ENCODE data around the gene IDH2. TPM values are rescaled to one million over a fixed set of nuclear protein-coding genes. Genes with fewer than 3 reads are reported as not detected.

Gene IDH2
- total RNA-seq, 1 experiment from 2014 or later, result 94.1 TPM

- ATAC-seq, result no peak
- H3K9me2 ChIP-seq (replicated peaks; ENCODE audit: low read length), result no peaks in the 10 kb centered on the region
These were observed 59.9 kb downstream of the IDH2 start for GRCh38 chr15:90042356-90042755.

GRCh38 chr15:90040618-90041017 is 61.6 kb downstream of the IDH2 start:
- H3K36me3 ChIP-seq (ENCODE audit: low read depth, low read length), result no peaks in the 10 kb centered on the region
- no peak overlapping the region for H3K27ac ChIP-seq (ENCODE audit: low read length)
- H3K9me2 ChIP-seq (replicated peaks; ENCODE audit: low read length), result no peaks in the 10 kb centered on the region
- H3K9me3 ChIP-seq (ENCODE audit: low read length), result no peaks in the 10 kb centered on the region
- ATAC-seq, result no peak
- H3K79me2 ChIP-seq (ENCODE audit: low read length), result 0 out of 2 replicates have a peak, but pooled peaks cover 5% of the 10 kb centered on the region
- no peaks in the 10 kb centered on the region for H3F3A ChIP-seq (ENCODE audit: low read length, unreplicated experiment)
- no peak for DNase-seq
- no TSS peak for BruUV-seq (replicated peaks)
- POLR2A ChIA-PET (ENCODE audit: unreplicated experiment), result no interaction called here
- peaks cover 3% of the 10 kb centered on the region for H3K4me1 ChIP-seq (ENCODE audit: insufficient read depth, low read length)
- H3K4me3 ChIP-seq (ENCODE audit: low read length), result no peak overlapping the region
- intact Hi-C loops (cut with micrococcal nuclease), result no loop called here
- H3K9ac ChIP-seq (ENCODE audit: low read length), result no peak overlapping the region
- CTCF ChIA-PET, result no interaction called here
- TF ChIP-seq EZH2phosphoT487 (IDR thresholded peaks at IDR 0.05; ENCODE audit: borderline replicate concordance, low read length) (no peak), CTCF (conservative IDR thresholded peaks at IDR 0.05; ENCODE audit: low read depth, low read length) (no peak), EZH2 (IDR thresholded peaks at IDR 0.05; ENCODE audit: low read length, unreplicated experiment) (no peak)
- no peak overlapping the region for H2AFZ ChIP-seq (ENCODE audit: low read length)
- no peak overlapping the region for H3K4me2 ChIP-seq (ENCODE audit: low read length)
- H4K20me1 ChIP-seq (ENCODE audit: low read length), result no peaks in the 10 kb centered on the region
- H3K27me3 ChIP-seq (ENCODE audit: low read length), result no peaks in the 10 kb centered on the region

More at GRCh38 chr15:90042356-90042755, 59.9 kb downstream of the IDH2 start:
- no peak overlapping the region for H3K27ac ChIP-seq (ENCODE audit: low read length)
- POLR2A ChIA-PET (ENCODE audit: unreplicated experiment), result no interaction called here
- no peaks in the 10 kb centered on the region for H3K9me3 ChIP-seq (ENCODE audit: low read length)
- intact Hi-C loops (cut with micrococcal nuclease), result no loop called here
- H3K4me1 ChIP-seq (ENCODE audit: insufficient read depth, low read length), result peaks cover 13% of the 10 kb centered on the region
- no peaks in the 10 kb centered on the region for H3K27me3 ChIP-seq (ENCODE audit: low read length)
- 0 out of 2 replicates have a peak, but pooled peaks cover 5% of the 10 kb centered on the region for H3K79me2 ChIP-seq (ENCODE audit: low read length)
- H4K20me1 ChIP-seq (ENCODE audit: low read length), result no peaks in the 10 kb centered on the region
- DNase-seq, result no peak
- BruUV-seq (replicated peaks), result no TSS peak
- CTCF ChIA-PET, result no interaction called here
- H3K9ac ChIP-seq (ENCODE audit: low read length), result no peak overlapping the region
- H3F3A ChIP-seq (ENCODE audit: low read length, unreplicated experiment), result no peaks in the 10 kb centered on the region
- TF ChIP-seq EZH2 (IDR thresholded peaks at IDR 0.05; ENCODE audit: low read length, unreplicated experiment) (no peak), EZH2phosphoT487 (IDR thresholded peaks at IDR 0.05; ENCODE audit: borderline replicate concordance, low read length) (no peak), CTCF (conservative IDR thresholded peaks at IDR 0.05; ENCODE audit: low read depth, low read length) (no peak)
- H3K4me2 ChIP-seq (ENCODE audit: low read length), result no peak overlapping the region
- H3K36me3 ChIP-seq (ENCODE audit: low read depth, low read length), result no peaks in the 10 kb centered on the region
- no peak overlapping the region for H3K4me3 ChIP-seq (ENCODE audit: low read length)
- no peak overlapping the region for H2AFZ ChIP-seq (ENCODE audit: low read length)

- H3K4me1 ChIP-seq (ENCODE audit: insufficient read depth, low read length), result peaks cover 9% of the 10 kb centered on the region
- ChIA-PET POLR2A (ENCODE audit: unreplicated experiment) (no interaction called here), CTCF (no interaction called here)
- no peaks in the 10 kb centered on the region for H4K20me1 ChIP-seq (ENCODE audit: low read length)
- H3K4me2 ChIP-seq (ENCODE audit: low read length), result no peak overlapping the region
- no peaks in the 10 kb centered on the region for H3K9me3 ChIP-seq (ENCODE audit: low read length)
- no peaks in the 10 kb centered on the region for H3K9me2 ChIP-seq (replicated peaks; ENCODE audit: low read length)
- H3K27me3 ChIP-seq (ENCODE audit: low read length), result no peaks in the 10 kb centered on the region
- no peak for DNase-seq
- H2AFZ ChIP-seq (ENCODE audit: low read length), result no peak overlapping the region
- no peaks in the 10 kb centered on the region for H3F3A ChIP-seq (ENCODE audit: low read length, unreplicated experiment)
- no peak for ATAC-seq
- H3K36me3 ChIP-seq (ENCODE audit: low read depth, low read length), result no peaks in the 10 kb centered on the region
- H3K27ac ChIP-seq (ENCODE audit: low read length), result no peak overlapping the region
- intact Hi-C loops (cut with micrococcal nuclease), result no loop called here
- no TSS peak for BruUV-seq (replicated peaks)
- 0 out of 2 replicates have a peak, but pooled peaks cover 5% of the 10 kb centered on the region for H3K79me2 ChIP-seq (ENCODE audit: low read length)
- no peak overlapping the region for H3K9ac ChIP-seq (ENCODE audit: low read length)
- TF ChIP-seq EZH2 (IDR thresholded peaks at IDR 0.05; ENCODE audit: low read length, unreplicated experiment) (no peak), CTCF (conservative IDR thresholded peaks at IDR 0.05; ENCODE audit: low read depth, low read length) (no peak)
- H3K4me3 ChIP-seq (ENCODE audit: low read length), result no peak overlapping the region
These were observed 62.3 kb downstream of the IDH2 start for GRCh38 chr15:90039996-90040395.
